AG08395 (cell line): ENCODE measurements around the gene NCEH1.

ENCODE experiments used
- DNase-seq: peaks from one replicate; pipeline ENCODE4 v3.0.0; 2012; ENCODE audit warnings: mixed read lengths, low spot score

NCEH1 gene

DNA sequence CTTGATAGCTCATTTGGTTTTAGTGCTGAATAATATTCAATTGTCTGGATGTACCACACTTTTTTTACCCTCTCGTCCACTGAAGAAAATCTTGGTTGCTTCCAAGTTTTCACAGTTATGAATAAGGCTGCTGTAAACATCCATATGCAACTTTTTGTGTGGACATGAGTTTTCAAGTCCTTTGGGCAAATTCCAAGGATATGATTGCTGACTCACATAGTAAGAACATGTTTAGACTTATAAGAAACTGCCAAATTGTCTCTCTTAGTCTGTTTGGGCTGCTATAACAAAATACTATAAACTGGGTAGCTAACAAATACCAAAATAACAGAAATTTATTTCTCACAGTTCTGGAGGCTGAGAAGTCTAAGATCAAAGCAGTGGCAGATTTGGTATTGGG is 128.2 kb downstream of the NCEH1 start:
- no peak for DNase-seq

DNA sequence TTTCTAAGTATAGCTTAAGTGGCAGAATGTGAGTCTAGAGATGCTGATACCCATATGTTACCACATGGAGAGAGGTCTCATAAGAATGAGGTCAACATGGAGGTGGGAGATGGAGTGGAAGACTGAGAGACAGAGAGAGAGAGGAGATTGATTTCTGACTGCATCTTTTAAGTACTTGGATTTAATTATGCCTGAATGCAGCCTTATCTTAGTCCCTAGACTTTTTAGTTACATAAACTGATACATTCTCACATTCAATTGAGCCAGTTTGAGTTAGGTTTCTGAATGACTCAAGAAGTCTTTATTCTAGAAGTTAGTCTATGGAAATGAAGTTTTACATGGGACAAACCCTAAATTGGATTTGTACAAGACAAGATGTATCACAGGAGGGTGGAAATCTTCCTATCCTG is 129.1 kb downstream of the NCEH1 start:
- no peak for DNase-seq

GRCh38 chr3:172580680-172581401 is 130.0 kb downstream of the NCEH1 start:
- no peak for DNase-seq
